GM12801 (cell line): ENCODE results near the gene MAP2K3.

Source experiments
- CTCF ChIP-seq: IDR thresholded peaks from one replicate; pipeline ENCODE4 v1.5.1; 2011; ENCODE audit warnings: control low read depth; ENCODE audit not compliant: insufficient read length; ENCODE audit errors: extremely low read depth

Gene MAP2K3

GRCh38 chr17:21286066-21286770, 1.7 kb downstream of the MAP2K3 start:
- TF ChIP-seq CTCF, result no peak

GRCh38 chr17:21286909-21287702, 2.6 kb downstream of the MAP2K3 start:
- no peak for TF ChIP-seq CTCF

GRCh38 chr17:21287703-21288449, 3.4 kb downstream of the MAP2K3 start:
- TF ChIP-seq CTCF, result no peak

- TF ChIP-seq CTCF, result no peak
Observed at GRCh38 chr17:21288571-21289017, 4.1 kb downstream of the MAP2K3 start.

GRCh38 chr17:21289175-21289901, 4.8 kb downstream of the MAP2K3 start:
- TF ChIP-seq CTCF, result no peak

GRCh38 chr17:21289902-21290571, 5.5 kb downstream of the MAP2K3 start:
- TF ChIP-seq CTCF, result no peak
